ENCODE results near the gene SLCO4A1. TPM values are rescaled to one million over a fixed set of nuclear protein-coding genes. Genes with fewer than 3 reads are reported as not detected.

SLCO4A1 gene
- total RNA-seq, 1 donor from 2014 or later = 63.3 TPM

- peaks cover 50% of the 10 kb centered on the region for H3K4me1 ChIP-seq
- no peaks in the 10 kb centered on the region for H3K36me3 ChIP-seq
- intact Hi-C loops (cut with DNase I) = no loop called here
- peak overlapping the region; percentile 89 for H3K27ac ChIP-seq
- H3K27me3 ChIP-seq = no peaks in the 10 kb centered on the region
- H3K4me3 ChIP-seq = no peak overlapping the region
- no peak for TF ChIP-seq CTCF (IDR thresholded peaks at IDR 0.05)
- no peaks in the 10 kb centered on the region for H3K9me3 ChIP-seq
- DNase-seq (no peak), ATAC-seq (no peak)
Observed at GRCh38 chr20:62622178-62622876, 20.0 kb upstream of the SLCO4A1 start.

GRCh38 chr20:62622877-62623487, 19.3 kb upstream of the SLCO4A1 start:
- TF ChIP-seq CTCF (IDR thresholded peaks at IDR 0.05) = no peak
- no peaks in the 10 kb centered on the region for H3K27me3 ChIP-seq
- H3K36me3 ChIP-seq = no peaks in the 10 kb centered on the region
- H3K27ac ChIP-seq = peak overlapping the region; percentile 89
- H3K4me1 ChIP-seq = peaks cover 43% of the 10 kb centered on the region
- H3K4me3 ChIP-seq = peak overlapping the region; percentile 6
- no peaks in the 10 kb centered on the region for H3K9me3 ChIP-seq
- intact Hi-C loops (cut with DNase I) = no loop called here
- ATAC-seq (no peak), DNase-seq (no peak)

- no peak for TF ChIP-seq CTCF (IDR thresholded peaks at IDR 0.05)
- Histone ChIP-seq H3K4me1 (peaks cover 37% of the 10 kb centered on the region), H3K4me3 (peak overlapping the region; percentile 6), H3K9me3 (no peaks in the 10 kb centered on the region), H3K27ac (peak overlapping the region; percentile 89), H3K27me3 (no peaks in the 10 kb centered on the region), H3K36me3 (no peaks in the 10 kb centered on the region)
- ATAC-seq (peak; percentile 96), DNase-seq (peak; percentile 98)
- intact Hi-C loops (cut with DNase I) = no loop called here
Observed at GRCh38 chr20:62623488-62624324, 18.6 kb upstream of the SLCO4A1 start.

- Histone ChIP-seq H3K27me3 (no peaks in the 10 kb centered on the region), H3K4me3 (no peak overlapping the region), H3K4me1 (peaks cover 35% of the 10 kb centered on the region), H3K27ac (peak overlapping the region; percentile 89), H3K9me3 (no peaks in the 10 kb centered on the region), H3K36me3 (no peaks in the 10 kb centered on the region)
- peak; percentile 1 for ATAC-seq
- intact Hi-C loops (cut with DNase I) = no loop called here
- no peak for TF ChIP-seq CTCF (IDR thresholded peaks at IDR 0.05)
- no peak for DNase-seq
Observed at GRCh38 chr20:62624325-62624690, 18.0 kb upstream of the SLCO4A1 start.

GRCh38 chr20:62624719-62625453, 17.4 kb upstream of the SLCO4A1 start:
- intact Hi-C loops (cut with DNase I) = no loop called here
- ATAC-seq (peak; percentile 10), DNase-seq (no peak)
- TF ChIP-seq CTCF (IDR thresholded peaks at IDR 0.05) = no peak
- H3K27me3 ChIP-seq = no peaks in the 10 kb centered on the region
- H3K27ac ChIP-seq = peak overlapping the region; percentile 89
- no peaks in the 10 kb centered on the region for H3K36me3 ChIP-seq
- no peak overlapping the region for H3K4me3 ChIP-seq
- H3K9me3 ChIP-seq = no peaks in the 10 kb centered on the region
- H3K4me1 ChIP-seq = peaks cover 35% of the 10 kb centered on the region

Measured in upper lobe of right lung (tissue), 1 donor.